GM10266 (cell line): ENCODE data around the gene TEX11.

Source experiments
- DNase-seq: peaks from one replicate; pipeline ENCODE4 v3.0.0; 2012; ENCODE audit errors: extremely low spot score
- TF ChIP-seq, protein P1 (sequence below): IDR thresholded peaks from 2 replicates; pipeline ENCODE4 v1.5.1; 2012; ENCODE audit warnings: mild to moderate bottlenecking, low read depth; ENCODE audit not compliant: control insufficient read depth, insufficient read depth; ENCODE audit errors: missing control alignments

The TEX11 gene

DNA sequence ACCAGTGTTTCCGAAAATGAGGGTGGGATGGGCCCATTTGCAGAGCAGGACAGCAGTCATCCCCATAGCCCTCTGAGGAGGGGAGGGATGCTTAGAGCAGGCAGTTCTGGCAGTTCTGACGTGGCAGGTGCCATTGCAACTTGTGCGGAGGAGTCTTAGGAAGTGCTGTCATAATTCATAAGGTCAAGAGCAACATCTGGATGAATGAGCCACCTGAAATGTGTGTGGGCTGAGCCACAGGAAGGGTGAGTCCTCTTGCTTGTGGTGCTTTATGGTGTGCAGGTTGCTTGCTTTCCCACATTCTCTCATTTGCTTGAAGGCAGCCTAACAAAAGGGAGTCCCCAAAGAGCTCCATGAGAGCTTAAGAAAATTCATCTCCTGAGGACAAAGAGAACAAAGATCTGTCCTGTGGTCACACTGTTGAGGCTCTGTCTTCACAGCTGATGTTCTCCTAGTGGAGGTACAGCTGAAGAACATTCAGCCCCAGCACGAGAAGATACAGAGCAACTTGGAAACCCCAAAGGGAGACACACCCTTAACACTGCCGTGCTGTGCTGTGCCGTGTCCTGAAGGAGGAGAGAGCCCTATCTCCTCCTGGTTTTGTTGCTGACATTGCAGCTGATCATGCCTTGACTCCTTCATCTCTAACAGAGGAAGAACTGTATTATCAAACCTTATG is 403.6 kb downstream of the TEX11 start:
- no peak for DNase-seq
- TF ChIP-seq, protein P1, sequence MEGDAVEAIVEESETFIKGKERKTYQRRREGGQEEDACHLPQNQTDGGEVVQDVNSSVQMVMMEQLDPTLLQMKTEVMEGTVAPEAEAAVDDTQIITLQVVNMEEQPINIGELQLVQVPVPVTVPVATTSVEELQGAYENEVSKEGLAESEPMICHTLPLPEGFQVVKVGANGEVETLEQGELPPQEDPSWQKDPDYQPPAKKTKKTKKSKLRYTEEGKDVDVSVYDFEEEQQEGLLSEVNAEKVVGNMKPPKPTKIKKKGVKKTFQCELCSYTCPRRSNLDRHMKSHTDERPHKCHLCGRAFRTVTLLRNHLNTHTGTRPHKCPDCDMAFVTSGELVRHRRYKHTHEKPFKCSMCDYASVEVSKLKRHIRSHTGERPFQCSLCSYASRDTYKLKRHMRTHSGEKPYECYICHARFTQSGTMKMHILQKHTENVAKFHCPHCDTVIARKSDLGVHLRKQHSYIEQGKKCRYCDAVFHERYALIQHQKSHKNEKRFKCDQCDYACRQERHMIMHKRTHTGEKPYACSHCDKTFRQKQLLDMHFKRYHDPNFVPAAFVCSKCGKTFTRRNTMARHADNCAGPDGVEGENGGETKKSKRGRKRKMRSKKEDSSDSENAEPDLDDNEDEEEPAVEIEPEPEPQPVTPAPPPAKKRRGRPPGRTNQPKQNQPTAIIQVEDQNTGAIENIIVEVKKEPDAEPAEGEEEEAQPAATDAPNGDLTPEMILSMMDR = no peak

- TF ChIP-seq, protein P1 = no peak
Measured at GRCh38 chrX:70500826-70501225, 407.7 kb downstream of the TEX11 start.

GRCh38 chrX:70498129-70498528 is 410.4 kb downstream of the TEX11 start:
- TF ChIP-seq, protein P1 = no peak
- DNase-seq = no peak

More at GRCh38 chrX:70500826-70501225, 407.7 kb downstream of the TEX11 start:
- DNase-seq = no peak

- TF ChIP-seq, protein P1 = no peak
- DNase-seq = no peak
Measured at GRCh38 chrX:70497026-70497425, 411.5 kb downstream of the TEX11 start.

DNA sequence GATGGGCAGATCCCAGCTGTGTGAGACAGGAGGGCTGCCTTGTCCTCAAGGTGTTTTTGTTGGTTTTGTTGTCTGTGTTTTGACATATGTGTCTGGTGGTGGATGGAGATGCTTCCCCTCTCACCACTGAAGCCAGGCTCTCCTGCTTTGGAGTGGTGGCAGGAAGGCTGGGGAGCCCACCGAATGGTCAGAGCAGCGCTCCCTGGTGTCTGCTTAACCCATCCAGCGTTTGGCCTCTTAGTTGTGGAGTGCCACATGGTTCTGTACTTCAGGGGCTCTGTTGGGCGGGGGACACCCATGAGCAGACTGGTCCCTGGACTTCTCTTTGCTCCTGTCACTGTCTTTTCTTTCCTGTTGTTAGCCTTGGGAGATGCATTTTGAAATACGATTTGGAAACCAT is 412.0 kb downstream of the TEX11 start:
- TF ChIP-seq, protein P1 = no peak
- no peak for DNase-seq

- DNase-seq = no peak
- TF ChIP-seq, protein P1 = no peak
Measured at GRCh38 chrX:70494441-70494840, 414.1 kb downstream of the TEX11 start.

- TF ChIP-seq, protein P1 = no peak
- DNase-seq = no peak
Measured at GRCh38 chrX:70488856-70489255, 419.7 kb downstream of the TEX11 start.
